Erythroblast (primary cell): Measurements from ENCODE around the gene RALY.
"Not testable (repeated sequence)": the region's sequence is repeated elsewhere in the genome, so short reads cannot be mapped to it uniquely, and the experiment has no call there.

Experiments
- DNase-seq, 2 experiments: peaks; one replicate each; lab custom pipeline; 2025; lab: John Stamatoyannopoulos, UW
- GATA1 ChIP-seq: IDR thresholded peaks from 2 replicates; pipeline ENCODE4 v1.6.1; 2011; ENCODE audit warnings: low read depth, mild to moderate bottlenecking, control low read depth, low read length, moderate library complexity
- POLR2A ChIP-seq: IDR thresholded peaks from 2 replicates; pipeline ENCODE4 v1.6.1; 2011; ENCODE audit warnings: mild to moderate bottlenecking, low read length

Gene RALY

DNA sequence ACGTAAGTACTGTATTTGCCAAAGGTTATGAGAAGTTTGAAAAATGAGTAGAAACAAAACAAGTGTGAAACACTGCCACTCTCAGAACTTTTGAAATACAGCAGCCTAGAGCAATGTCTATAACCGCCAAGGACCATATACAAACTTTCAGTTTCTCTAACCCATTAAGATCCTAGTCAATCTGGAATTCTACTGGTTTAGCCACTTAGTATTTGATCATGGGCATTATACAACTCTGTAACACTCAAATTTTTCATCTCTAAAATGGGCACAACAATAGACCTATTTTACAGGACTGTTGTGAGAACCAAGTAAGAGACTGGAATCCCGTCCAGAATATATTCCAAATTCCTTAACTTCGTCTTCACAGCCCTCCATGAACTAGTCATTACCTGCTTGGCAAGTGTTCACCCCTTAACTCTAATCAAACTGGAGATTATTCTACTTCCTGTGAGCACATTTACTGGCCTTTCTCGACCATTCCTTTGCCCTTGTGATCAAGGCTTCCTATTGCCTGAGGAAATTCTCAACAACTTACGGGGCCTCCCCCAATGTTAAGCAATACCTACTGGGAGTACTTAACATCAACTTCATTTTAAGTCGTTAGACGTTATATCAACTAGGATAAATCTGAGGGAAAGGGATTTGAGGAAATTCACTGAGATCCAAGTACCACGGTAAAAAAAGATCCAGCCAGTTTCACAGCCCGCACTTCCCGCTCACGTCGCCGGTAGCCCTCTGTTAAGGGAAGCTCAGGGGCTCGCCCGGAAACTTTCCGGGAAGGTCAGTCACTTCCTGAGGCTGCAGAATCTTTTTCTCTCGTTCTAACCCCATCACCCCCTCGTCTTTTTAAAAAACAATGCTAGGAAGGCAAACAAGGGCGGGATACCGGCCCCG lies 117.3 kb downstream of the RALY start:
- DNase-seq = peak; percentile 60 to 73
- no peak for TF ChIP-seq GATA1
- TF ChIP-seq POLR2A = no peak

DNA sequence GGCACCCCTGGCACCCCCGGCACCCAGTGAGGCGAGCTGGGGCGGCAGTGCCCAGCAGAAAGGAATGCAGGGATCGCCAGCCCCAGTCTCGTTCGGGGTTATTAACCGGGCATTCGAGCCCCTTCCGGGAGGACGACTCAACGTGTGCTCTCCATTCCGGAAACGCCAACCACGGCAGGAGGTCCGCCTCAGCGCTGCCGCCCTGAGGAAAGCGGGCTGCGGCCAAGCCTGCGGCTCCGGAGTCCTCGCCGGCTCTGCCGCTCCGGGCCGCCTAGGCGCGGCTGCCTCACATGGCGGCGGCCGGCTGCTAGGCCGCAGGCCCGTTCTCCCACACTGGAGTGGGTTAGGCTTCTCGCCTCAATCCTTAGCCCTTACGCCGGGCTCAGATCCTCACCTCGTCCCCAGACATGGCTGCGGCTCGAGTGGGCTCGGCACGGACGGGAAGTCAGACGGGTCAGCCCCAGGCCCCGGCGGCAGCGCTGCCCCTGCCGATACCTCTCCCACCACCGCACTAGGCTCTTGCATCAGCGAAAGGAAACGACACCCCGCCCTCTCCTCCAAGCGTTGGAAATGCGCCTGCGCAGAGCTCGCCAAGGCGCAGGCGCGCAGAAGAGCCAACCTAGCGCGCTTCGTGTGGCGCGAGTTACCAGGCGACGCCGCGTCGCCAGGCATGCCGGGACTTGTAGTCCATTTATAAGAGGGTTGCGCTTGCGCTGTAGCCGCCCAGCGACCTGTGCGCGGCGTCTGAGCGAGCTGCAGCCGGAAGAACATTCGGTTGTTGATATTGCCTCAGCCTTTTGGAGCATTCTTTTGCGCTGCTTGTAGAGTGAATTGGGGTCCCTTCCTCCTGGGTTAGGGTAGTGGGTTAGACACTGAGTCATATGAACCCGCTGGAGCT lies 118.2 kb downstream of the RALY start, which contains the start of gene EIF2S2:
EIF2S2 (minus strand) TSS at position 542 of the 898 bp plus-strand sequence; CDS start at position 409, 133 bp downstream.
- peak; percentile 99 to 100 for DNase-seq
- peak; percentile 99 for TF ChIP-seq POLR2A
- no peak for TF ChIP-seq GATA1

DNA sequence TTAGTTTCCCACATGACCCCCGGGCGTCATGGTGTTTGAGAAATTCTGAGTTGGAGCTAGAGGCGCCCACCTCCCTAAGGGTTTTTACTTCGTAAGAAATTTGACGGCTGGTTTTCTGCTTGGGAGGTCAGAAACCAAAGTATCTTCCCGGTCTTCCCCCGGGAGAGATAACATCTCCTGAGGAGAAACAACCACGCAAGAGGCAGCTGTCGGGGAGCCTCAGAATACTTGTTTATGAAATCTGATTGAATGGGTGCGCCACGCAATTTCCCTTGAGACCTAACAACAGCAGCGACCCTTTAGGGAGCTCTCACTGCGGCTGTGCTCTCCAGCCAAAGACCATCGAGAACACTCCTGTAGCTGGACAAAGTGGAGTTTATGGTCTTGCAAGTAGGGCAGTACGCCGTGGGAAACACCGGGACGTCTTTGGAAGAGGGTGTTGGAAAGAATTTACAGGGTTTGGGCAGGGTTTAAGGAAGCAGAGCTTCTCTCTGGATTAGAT lies 118.9 kb downstream of the RALY start:
- DNase-seq = peak; percentile 77 to 83
- TF ChIP-seq GATA1 = no peak
- TF ChIP-seq POLR2A = no peak

DNA sequence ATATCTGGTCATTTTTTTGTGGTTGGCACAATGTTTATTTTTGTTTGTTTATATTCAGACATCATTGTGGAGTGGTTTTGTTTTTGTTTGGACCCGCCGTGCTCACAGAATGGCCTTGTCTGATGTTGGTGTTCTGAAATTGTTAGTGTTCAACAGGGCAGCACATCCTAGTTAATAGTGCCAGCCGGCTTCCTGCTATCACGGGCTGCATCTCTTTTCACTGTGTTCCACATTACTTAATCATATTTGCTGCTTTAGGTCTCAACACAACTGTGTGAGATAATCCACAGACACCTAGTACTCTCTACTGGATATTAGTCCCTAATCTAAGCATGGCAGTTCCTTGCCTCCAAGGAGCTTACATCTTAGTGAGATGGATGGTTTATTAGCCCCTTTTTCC lies 121.1 kb downstream of the RALY start:
- TF ChIP-seq POLR2A (no peak), GATA1 (no peak)
- DNase-seq = no peak

DNA sequence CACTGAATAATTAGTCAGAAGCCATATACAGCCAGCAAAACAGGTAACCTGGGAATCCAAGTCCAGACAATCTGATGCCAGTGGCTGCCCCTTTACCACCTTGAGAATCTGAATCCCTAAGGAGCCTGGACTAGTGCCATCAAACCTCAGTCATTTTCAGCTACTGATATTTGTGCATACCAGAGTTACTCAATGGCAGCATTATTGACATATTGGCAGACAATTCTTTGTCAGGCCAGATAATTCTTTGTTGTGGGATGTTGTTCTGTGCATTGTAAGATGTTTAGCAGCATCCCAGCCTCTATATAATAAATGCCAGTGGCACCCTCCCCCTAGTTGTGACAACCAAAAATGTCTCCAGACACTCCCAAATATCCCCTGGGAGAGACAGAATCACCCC lies 121.5 kb downstream of the RALY start:
- DNase-seq = no peak
- TF ChIP-seq POLR2A (no peak), GATA1 (no peak)

DNA sequence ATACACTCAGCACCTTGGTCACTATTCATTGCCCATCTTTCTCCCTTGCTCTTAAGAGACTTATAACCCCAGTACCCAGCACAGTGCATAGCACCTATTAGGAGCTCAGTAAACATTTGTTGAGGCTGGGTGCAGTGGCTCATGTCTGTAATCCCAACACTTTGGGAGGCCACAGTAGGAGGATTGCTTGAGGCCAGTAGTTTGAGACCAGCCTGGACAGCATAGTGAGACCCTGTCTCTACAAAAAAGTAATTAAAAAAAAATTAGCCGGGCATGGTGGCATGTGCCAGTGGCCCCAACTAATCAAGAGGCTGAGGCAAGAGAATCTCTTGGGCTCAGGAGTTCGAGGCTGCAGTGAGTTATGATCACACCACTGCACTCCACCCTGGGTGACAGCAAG lies 126.5 kb downstream of the RALY start:
- no peak for DNase-seq
- TF ChIP-seq POLR2A = no peak
- no peak for TF ChIP-seq GATA1

DNA sequence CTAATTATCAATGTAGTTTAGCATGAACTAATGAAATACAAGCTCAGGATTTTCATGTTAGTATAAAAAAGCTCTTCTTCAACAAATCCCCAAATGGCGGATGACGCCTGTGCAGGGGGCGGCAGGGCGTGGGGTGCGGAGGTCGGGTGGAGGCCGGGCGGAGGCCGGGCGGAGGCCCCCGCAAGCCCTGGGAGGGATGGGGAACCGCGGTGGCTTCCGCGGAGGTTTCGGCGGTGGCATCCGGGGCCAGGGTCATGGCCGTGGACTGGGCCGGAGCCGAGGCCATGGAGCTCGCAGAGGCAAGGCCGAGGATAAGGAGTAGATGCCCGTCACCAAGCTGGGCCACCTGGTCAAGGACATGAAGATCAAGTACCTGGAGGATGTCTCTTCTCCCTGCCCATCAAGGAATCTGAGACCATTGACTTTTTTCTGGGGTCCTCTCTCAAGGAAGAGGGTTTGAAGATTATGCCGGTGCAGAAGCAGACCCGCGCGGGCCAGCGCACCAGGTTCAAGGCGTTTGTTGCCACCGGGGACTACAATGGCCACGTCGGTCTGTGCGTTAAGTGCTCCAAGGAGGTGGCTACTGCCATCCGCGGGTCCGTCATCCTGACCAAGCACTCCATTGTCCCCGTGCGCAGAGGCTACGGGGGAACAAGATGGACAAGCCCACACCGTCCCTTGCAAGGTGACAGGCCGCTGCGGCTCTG lies 128.7 kb downstream of the RALY start:
- TF ChIP-seq POLR2A (no peak), GATA1 (no peak)
- DNase-seq = no peak

DNA sequence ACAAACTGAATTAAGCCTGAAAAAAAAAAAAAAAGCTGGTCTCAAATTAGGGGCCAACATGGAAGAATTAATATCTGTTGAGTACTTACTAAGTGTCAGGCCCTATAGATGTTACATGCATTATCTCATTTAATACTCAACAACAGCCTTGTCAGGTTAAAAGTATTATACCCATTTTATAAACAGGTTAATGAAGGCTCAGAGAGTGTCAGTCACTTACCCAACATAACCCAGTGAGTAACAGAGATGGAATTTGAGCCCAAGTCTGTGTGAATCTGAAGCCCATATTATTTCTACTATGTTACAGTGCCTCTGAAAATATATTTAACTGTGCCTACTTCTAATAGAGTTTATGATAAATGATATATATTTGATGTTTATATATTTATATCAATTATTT lies 129.6 kb downstream of the RALY start:
- DNase-seq = no peak
- TF ChIP-seq GATA1 (no peak), POLR2A (no peak)

DNA sequence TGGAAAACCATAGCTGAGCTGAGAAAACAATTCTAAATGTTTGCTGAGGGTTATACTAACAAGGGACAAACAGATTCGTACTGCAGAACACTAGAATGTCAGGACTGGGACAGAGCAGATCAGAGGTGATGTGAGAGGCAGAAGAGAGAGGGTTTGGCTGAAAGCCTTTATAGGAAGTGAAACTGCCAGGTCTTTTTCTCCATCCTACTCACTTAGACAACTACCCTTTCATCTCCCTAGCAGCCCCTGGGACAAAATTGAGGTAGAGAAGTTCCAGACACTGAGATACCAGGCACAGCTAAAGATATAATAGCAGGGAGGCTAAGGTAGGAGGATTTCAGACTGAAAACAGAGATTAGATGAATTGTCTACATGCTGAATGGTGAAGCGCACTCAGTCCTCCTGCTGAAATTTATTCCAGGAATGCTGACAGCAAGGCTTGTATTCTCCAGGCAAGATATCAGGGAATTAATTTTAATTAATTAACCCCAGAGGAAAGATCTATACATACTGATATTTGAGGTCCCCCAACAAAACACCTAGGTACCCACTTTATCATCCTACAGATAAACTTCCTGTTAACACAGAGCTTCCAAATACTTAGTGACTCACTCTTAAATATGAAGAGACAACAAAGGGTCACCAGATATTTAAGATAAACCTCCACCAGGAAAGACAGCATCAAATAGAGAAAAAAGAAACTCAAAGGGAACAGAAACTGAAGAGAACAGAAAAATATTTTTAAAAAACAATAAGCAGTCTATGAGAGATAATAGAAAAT lies 130.9 kb downstream of the RALY start:
- TF ChIP-seq POLR2A (no peak), GATA1 (no peak)
- DNase-seq = no peak

DNA sequence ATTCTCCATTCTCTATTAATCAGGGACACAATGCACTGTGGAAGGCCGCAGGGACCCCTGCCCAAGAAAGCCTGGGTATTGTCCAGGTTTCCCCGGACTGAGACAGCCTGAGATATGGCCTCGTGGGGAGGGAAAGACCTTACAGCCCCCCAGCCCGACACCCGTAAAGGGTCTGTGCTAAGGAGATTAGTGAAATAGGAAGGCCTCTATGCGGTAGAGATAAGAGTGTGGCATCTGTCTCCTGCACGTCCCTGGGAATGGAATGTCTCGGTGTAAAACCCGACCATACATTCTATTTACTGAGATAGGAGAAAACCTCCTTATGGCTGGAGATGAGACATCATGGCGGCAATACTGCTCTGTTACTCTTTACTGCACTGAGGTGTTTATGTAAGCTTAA lies 134.1 kb downstream of the RALY start:
- no peak for TF ChIP-seq GATA1
- TF ChIP-seq POLR2A = no peak
- DNase-seq = peak; percentile 37 to 73

DNA sequence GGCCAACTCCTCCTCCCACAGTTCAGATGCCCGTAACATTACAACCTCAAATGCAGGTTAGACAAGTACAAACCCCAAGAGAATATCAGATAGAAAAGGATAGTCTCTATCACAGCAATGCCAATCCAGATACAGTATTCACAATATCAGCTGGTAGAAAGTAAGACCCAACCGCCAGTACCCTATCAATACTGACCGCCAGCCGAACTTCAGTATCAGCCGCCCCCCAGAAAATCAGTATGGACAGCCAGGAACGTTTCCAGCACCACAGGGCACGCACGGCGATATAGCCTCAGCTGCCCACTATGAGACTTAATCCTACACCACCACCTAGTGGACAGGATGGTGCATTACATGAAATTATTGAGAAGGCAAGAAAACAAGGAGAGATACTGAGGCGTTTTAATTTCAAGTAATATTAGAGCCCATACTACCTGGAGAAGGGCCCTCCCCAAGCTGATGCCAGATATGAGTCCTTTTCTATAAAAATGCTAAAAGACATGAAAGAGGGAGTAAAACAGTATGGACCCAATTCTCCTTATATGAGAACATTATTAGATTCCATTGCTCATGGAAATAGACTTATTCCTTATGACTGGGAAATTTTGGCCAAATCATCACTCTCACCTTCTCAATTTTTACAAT lies 135.9 kb downstream of the RALY start:
- TF ChIP-seq GATA1 = no peak
- TF ChIP-seq POLR2A = no peak
- DNase-seq = peak; percentile 82 to 86

DNA sequence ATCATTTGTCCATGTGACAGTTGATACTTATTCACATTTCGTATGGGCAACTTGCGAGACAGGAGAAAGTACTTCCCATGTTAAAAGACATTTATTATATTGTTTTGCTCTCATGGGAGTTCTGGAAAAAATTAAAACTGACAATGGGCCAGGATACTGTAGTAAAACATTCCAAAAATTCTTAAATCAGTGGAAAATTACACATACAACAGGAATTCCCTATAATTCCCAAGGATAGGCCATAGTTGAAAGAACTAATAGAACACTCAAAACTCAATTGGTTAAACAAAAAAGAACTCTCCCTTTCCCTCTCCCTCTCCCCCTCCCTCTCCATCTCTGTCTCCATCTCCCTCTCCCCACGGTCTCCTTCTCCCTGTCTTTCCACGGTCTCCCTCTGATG lies 137.8 kb downstream of the RALY start:
- no peak for TF ChIP-seq GATA1
- TF ChIP-seq POLR2A = no peak
- DNase-seq = no peak

DNA sequence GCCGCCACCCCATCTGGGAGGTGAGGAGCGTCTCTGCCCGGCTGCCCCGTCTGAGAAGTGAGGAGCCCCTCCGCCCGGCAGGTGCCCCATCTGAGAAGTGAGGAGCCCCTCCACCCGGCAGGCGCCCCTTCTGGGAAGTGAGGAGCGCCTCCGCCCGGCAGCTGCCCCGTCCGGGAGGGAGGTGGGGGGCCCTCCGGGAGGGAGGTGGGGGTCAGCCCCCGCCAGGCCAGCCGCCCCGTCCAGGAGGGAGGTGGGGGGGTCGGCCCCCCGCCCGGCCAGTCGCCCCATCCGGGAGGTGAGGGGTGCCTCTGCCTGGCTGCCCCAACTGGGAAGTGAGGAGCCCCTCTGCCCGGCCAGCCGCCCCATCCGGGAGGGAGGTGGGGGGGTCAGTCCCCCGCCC lies 138.8 kb downstream of the RALY start:
- DNase-seq = not testable (repeated sequence)

DNA sequence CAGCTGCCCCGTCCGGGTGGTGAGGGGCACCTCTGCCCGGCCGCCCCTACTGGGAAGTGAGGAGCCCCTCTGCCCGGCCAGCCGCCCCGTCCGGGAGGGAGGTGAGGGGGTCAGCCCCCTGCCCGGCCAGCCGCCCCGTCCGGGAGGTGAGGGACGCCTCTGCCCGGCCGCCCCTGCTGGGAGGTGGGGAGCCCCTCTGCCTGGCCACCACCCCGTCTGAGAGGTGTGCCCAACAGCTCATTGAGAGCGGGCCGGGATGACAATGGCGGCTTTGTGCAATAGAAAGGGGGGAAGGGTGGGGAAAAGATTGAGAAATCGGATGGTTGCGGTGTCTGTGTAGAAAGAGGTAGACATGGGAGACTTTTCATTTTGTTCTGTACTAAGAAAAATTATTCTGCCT lies 139.2 kb downstream of the RALY start:
- DNase-seq = not testable (repeated sequence)

DNA sequence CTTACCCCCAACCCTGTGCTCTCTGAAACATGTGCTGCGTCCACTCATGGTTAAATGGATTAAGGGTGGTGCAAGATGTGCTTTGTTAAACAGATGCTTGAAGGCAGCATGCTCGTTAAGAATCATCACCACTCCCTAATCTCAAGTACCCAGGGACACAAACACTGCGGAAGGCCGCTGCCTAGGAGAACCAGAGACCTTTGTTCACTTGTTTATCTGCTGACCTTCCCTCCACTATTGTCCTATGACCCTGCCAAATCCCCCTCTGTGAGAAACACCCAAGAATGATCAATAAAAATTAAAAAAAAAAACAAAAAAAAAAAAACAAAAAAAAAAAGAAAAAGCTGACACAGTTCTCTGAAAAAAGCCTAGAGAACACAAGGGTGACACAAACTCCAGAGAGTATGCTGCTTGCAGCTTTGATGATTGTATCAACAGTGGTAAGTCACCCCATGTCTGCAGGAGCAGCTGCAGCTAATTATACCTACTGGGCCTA lies 139.7 kb downstream of the RALY start:
- not testable (repeated sequence) for DNase-seq
